ENCODE measurements around the gene COL5A2.

DNA sequence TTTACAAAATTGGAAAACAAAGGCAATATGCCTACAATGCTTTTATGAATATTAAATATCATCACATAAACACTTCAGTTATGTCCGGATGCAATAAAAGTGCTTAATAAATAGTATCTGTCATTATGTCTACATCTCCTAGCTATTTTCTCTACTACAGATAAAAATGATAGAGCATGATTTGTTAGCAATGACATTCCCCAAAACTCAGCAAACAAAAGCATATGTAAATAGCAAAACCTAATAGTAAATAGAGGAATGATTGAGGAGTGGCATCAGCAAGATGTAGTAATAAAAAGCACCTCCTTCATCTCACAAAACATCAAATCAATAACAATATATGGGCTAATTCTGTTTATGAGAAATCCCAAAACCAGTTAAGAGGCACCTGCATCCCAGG is 46.5 kb upstream of the COL5A2 start:
- TF ChIP-seq POLR2A (IDR thresholded peaks at IDR 0.05) (no peak), CTCF (IDR thresholded peaks at IDR 0.05) (no peak)

Data from adrenal gland (tissue), 5 donors.